Vagina (tissue), 2 donors: ENCODE data around the gene NRG2. TPM values are rescaled to one million over a fixed set of nuclear protein-coding genes. Genes with fewer than 3 reads are reported as not detected.

ENCODE experiments used
- DNase-seq, 2 donors: peaks; one replicate each; pipeline ENCODE4 v3.0.0-alpha.2; 2017; ENCODE audit errors: extremely low spot score in 2 of 2
- H3K27ac ChIP-seq: fragments of 200-600 bp; sonication (generic); one replicate; pipeline ENCODE4 v1.5.1; 2019
- H3K27me3 ChIP-seq: fragments of 200-600 bp; sonication (generic); one replicate; pipeline ENCODE4 v1.5.1; 2019
- H3K36me3 ChIP-seq, 2 donors: fragments of 200-600 bp; sonication (generic); one replicate each; pipeline ENCODE4 v1.5.1; 2017 to 2019
- H3K4me1 ChIP-seq: fragments of 200-600 bp; sonication (generic); one replicate; pipeline ENCODE4 v1.5.1; 2019
- H3K4me3 ChIP-seq, 2 donors: fragments of 200-600 bp; sonication (generic); 1 replicate in 1 of 2; 2 replicates in 1 of 2; pipeline ENCODE4 v1.5.1; 2016 to 2019
- H3K9me3 ChIP-seq: fragments of 200-600 bp; sonication (generic); one replicate; pipeline ENCODE4 v1.5.1; 2019
- CTCF ChIP-seq, 3 experiments: fragments of 450-650 bp in 2 of 3; fragments of 200-600 bp in 1 of 3; sonication (generic) in 1 of 3; IDR thresholded peaks; one replicate each; pipeline ENCODE4 v1.5.1; 2017 to 2019; ENCODE audit warnings: antibody characterized with exemption in 3 of 3, mild to moderate bottlenecking in 2 of 3, moderate library complexity in 2 of 3
- POLR2A ChIP-seq, 2 donors: fragments of 450-650 bp; IDR thresholded peaks; one replicate each; pipeline ENCODE4 v1.6.1; 2017; ENCODE audit warnings: antibody characterized with exemption in 2 of 2, mild to moderate bottlenecking in 2 of 2, moderate library complexity in 2 of 2
- POLR2AphosphoS5 ChIP-seq, 2 donors: sonication (generic); formaldehyde crosslinking; IDR thresholded peaks; one replicate each; pipeline ENCODE4 v1.9.0; 2017; ENCODE audit warnings: antibody characterized with exemption in 2 of 2, mild to moderate bottlenecking in 2 of 2, low read depth in 1 of 2; ENCODE audit not compliant: insufficient read depth in 1 of 2
- intact Hi-C: fragments of 100-400 bp; cut with DNase I; formaldehyde crosslinking; loops from one replicate; pipeline ENCODE4 v1.15.1; 2023
- total RNA-seq: library from RNA; depleted of rRNA; stranded (reverse); fragments of >200 nt; gene quantifications from one replicate; pipeline ENCODE4 v1.2.3, GENCODE V29; 2016

Gene NRG2
- total RNA-seq, 1 donor from 2014 or later: 5.2 TPM

- DNase-seq: no peak
- no peak overlapping the region for H3K27ac ChIP-seq
Observed at GRCh38 chr5:139817362-139817761, 225.7 kb downstream of the NRG2 start.

GRCh38 chr5:139816566-139816965, 226.5 kb downstream of the NRG2 start:
- intact Hi-C loops: no loop called here
- Histone ChIP-seq H3K9me3 (no peaks in the 10 kb centered on the region), H3K27ac (no peak overlapping the region), H3K4me1 (no peaks in the 10 kb centered on the region), H3K27me3 (no peaks in the 10 kb centered on the region), H3K36me3 (no peaks in the 10 kb centered on the region), H3K4me3 (no peak overlapping the region)
- no peak for TF ChIP-seq CTCF (IDR thresholded peaks at IDR 0.05)
- no peak for TF ChIP-seq POLR2A (IDR thresholded peaks at IDR 0.05)
- no peak for TF ChIP-seq POLR2AphosphoS5 (IDR thresholded peaks at IDR 0.05; ENCODE audit: insufficient read depth in 1 of 2, low read depth in 1 of 2)
- no peak for DNase-seq

More at GRCh38 chr5:139817362-139817761, 225.7 kb downstream of the NRG2 start:
- Histone ChIP-seq H3K4me1 (no peaks in the 10 kb centered on the region), H3K9me3 (no peaks in the 10 kb centered on the region), H3K36me3 (no peaks in the 10 kb centered on the region), H3K4me3 (no peak overlapping the region), H3K27me3 (no peaks in the 10 kb centered on the region)
- TF ChIP-seq POLR2AphosphoS5 (IDR thresholded peaks at IDR 0.05; ENCODE audit: insufficient read depth in 1 of 2, low read depth in 1 of 2): no peak
- intact Hi-C loops: no loop called here

GRCh38 chr5:139814704-139815280, 228.3 kb downstream of the NRG2 start:
- TF ChIP-seq POLR2AphosphoS5 (IDR thresholded peaks at IDR 0.05; ENCODE audit: insufficient read depth in 1 of 2, low read depth in 1 of 2) (no peak), CTCF (IDR thresholded peaks at IDR 0.05) (no peak), POLR2A (IDR thresholded peaks at IDR 0.05) (no peak)
- no peak for DNase-seq
- intact Hi-C loops: no loop called here

GRCh38 chr5:139814191-139814601, 228.9 kb downstream of the NRG2 start:
- no peak for TF ChIP-seq POLR2AphosphoS5 (IDR thresholded peaks at IDR 0.05; ENCODE audit: insufficient read depth in 1 of 2, low read depth in 1 of 2)
- TF ChIP-seq POLR2A (IDR thresholded peaks at IDR 0.05): no peak
- no peak for TF ChIP-seq CTCF (IDR thresholded peaks at IDR 0.05)
- no peaks in the 10 kb centered on the region for H3K36me3 ChIP-seq
- no peak overlapping the region for H3K27ac ChIP-seq
- DNase-seq: no peak
- no peaks in the 10 kb centered on the region for H3K27me3 ChIP-seq
- intact Hi-C loops: no loop called here
- H3K4me3 ChIP-seq: no peak overlapping the region
- no peaks in the 10 kb centered on the region for H3K9me3 ChIP-seq
- H3K4me1 ChIP-seq: no peaks in the 10 kb centered on the region

More at GRCh38 chr5:139814704-139815280, 228.3 kb downstream of the NRG2 start:
- no peak overlapping the region for H3K4me3 ChIP-seq
- no peaks in the 10 kb centered on the region for H3K4me1 ChIP-seq
- H3K27me3 ChIP-seq: no peaks in the 10 kb centered on the region
- H3K9me3 ChIP-seq: no peaks in the 10 kb centered on the region
- no peaks in the 10 kb centered on the region for H3K36me3 ChIP-seq
- no peak overlapping the region for H3K27ac ChIP-seq

GRCh38 chr5:139812836-139813805, 230.0 kb downstream of the NRG2 start:
- Histone ChIP-seq H3K4me1 (no peaks in the 10 kb centered on the region), H3K4me3 (no peak overlapping the region), H3K36me3 (no peaks in the 10 kb centered on the region), H3K9me3 (no peaks in the 10 kb centered on the region), H3K27ac (no peak overlapping the region), H3K27me3 (no peaks in the 10 kb centered on the region)
- DNase-seq: no peak
- no peak for TF ChIP-seq CTCF (IDR thresholded peaks at IDR 0.05)
- no peak for TF ChIP-seq POLR2AphosphoS5 (IDR thresholded peaks at IDR 0.05; ENCODE audit: insufficient read depth in 1 of 2, low read depth in 1 of 2)
- TF ChIP-seq POLR2A (IDR thresholded peaks at IDR 0.05): no peak
- intact Hi-C loops: no loop called here
